H1 (cell line): ENCODE results near the gene KRT81. TPM values are rescaled to one million over a fixed set of nuclear protein-coding genes. Genes with fewer than 3 reads are reported as not detected.

Experiments
- CTCF ChIA-PET: fragments of 300-600 bp; sonication (Branson Sonifier 250); formaldehyde crosslinking; loops from one replicate; lab custom pipeline; 2021; ENCODE audit not compliant: partially characterized antibody; lab: Charles Lee
- POLR2A ChIA-PET: fragments of 300-600 bp; sonication (Branson Sonifier 250); formaldehyde crosslinking; loops from one replicate; lab custom pipeline; 2021; ENCODE audit warnings: inconsistent platforms; ENCODE audit not compliant: partially characterized antibody; lab: Charles Lee
- DNase-seq, 2 experiments: peaks; one replicate each; pipeline versions ENCODE4 v3.0.0 to v3.0.0-alpha.2; 2010 to 2022; ENCODE audit warnings: low spot score in 2 of 2, low read depth in 1 of 2, mixed read lengths in 1 of 2
- FAIRE-seq: peaks from 2 replicates; lab custom pipeline; 2011; peaks lifted over from hg19 to GRCh38; lab: Jason Lieb, UNC
- H2AFZ ChIP-seq: 2 replicates; pipeline ENCODE4 v1.8.1; 2012; ENCODE audit warnings: low read length, inconsistent platforms
- H2AK5ac ChIP-seq: 2 replicates; pipeline ENCODE4 v1.6.1; 2013; ENCODE audit warnings: low read depth, low read length
- H2BK120ac ChIP-seq: replicated peaks from 2 replicates; pipeline ENCODE3; 2013; ENCODE audit warnings: low read depth, low read length, inconsistent platforms
- H2BK12ac ChIP-seq: 2 replicates; pipeline ENCODE4 v1.6.1; 2013; ENCODE audit warnings: low read depth, low read length
- H2BK15ac ChIP-seq: 2 replicates; pipeline ENCODE4 v1.6.1; 2013; ENCODE audit warnings: low read length
- H2BK20ac ChIP-seq: 2 replicates; pipeline ENCODE4 v1.6.1; 2013; ENCODE audit warnings: low read length
- H2BK5ac ChIP-seq: 2 replicates; pipeline ENCODE4 v1.6.1; 2013; ENCODE audit warnings: low read depth, low read length
- H3K14ac ChIP-seq: 2 replicates; pipeline ENCODE4 v1.6.1; 2013; ENCODE audit warnings: inconsistent platforms; ENCODE audit not compliant: insufficient read length
- H3K18ac ChIP-seq: 2 replicates; pipeline ENCODE4 v1.6.1; 2013; ENCODE audit warnings: low read length; ENCODE audit errors: extremely low read depth
- H3K23ac ChIP-seq: 2 replicates; pipeline ENCODE4 v1.6.1; 2013; ENCODE audit warnings: inconsistent platforms; ENCODE audit not compliant: insufficient read length
- H3K23me2 ChIP-seq: 2 replicates; pipeline ENCODE4 v1.6.1; 2013; ENCODE audit warnings: low read depth, low read length
- H3K27ac ChIP-seq: 2 replicates; pipeline ENCODE4 v1.6.1; 2011; ENCODE audit warnings: low read depth, low read length, inconsistent platforms
- H3K27me3 ChIP-seq, 4 experiments: replicated peaks in 1 of 4; 1 replicate in 1 of 4; 2 replicates in 3 of 4; pipeline versions ENCODE4 v1.6.1 to v1.8.1; 2011 to 2013; ENCODE audit warnings: low read length in 3 of 4, mild to moderate bottlenecking in 3 of 4, inconsistent platforms in 2 of 4, mixed read lengths in 2 of 4, moderate library complexity in 1 of 4; ENCODE audit not compliant: control insufficient read depth in 3 of 4, insufficient read depth in 3 of 4; ENCODE audit errors: extremely low read depth in 1 of 4
- H3K36me3 ChIP-seq, 4 experiments: 2 replicates each; pipeline versions ENCODE4 v1.6.1 to v1.8.1; 2011 to 2013; ENCODE audit warnings: mild to moderate bottlenecking in 4 of 4, low read length in 3 of 4, moderate library complexity in 2 of 4, control low read depth in 1 of 4, inconsistent platforms in 1 of 4; ENCODE audit not compliant: insufficient read depth in 4 of 4, control insufficient read depth in 2 of 4
- H3K4ac ChIP-seq: replicated peaks from 2 replicates; pipeline ENCODE3; 2013; ENCODE audit warnings: low read length, low read depth, mixed read lengths, inconsistent platforms; ENCODE audit not compliant: insufficient read length
- H3K4me1 ChIP-seq, 4 experiments: replicated peaks in 1 of 4; 1 replicate in 1 of 4; 2 replicates in 3 of 4; pipeline versions ENCODE4 v1.6.1 to v1.8.1; 2011 to 2013; ENCODE audit warnings: low read length in 3 of 4, inconsistent platforms in 2 of 4, mixed read lengths in 1 of 4; ENCODE audit not compliant: insufficient read depth in 4 of 4, control insufficient read depth in 3 of 4
- H3K4me2 ChIP-seq, 2 experiments: 2 replicates each; pipeline versions ENCODE4 v1.6.1 to v1.8.1; 2011 to 2013; ENCODE audit warnings: low read depth in 2 of 2, low read length in 2 of 2, control low read depth in 1 of 2, inconsistent platforms in 1 of 2, mild to moderate bottlenecking in 1 of 2; ENCODE audit not compliant: insufficient read depth in 1 of 2
- H3K4me3 ChIP-seq, 4 experiments: fragments of 200-600, 300-600 bp in 1 of 4; sonication (generic), shearing (Covaris generic), sonication (Bioruptor Twin) in 1 of 4; 2 replicates each; pipeline versions ENCODE4 v1.5.1 to v1.8.1; 2011 to 2016; ENCODE audit warnings: low read length in 4 of 4, low read depth in 3 of 4, control low read depth in 2 of 4, inconsistent platforms in 2 of 4, mild to moderate bottlenecking in 2 of 4, mixed read lengths in 1 of 4, moderate library complexity in 1 of 4; ENCODE audit not compliant: insufficient read depth in 2 of 4; ENCODE audit errors: extremely low read depth in 1 of 4
- H3K56ac ChIP-seq: replicated peaks from 2 replicates; pipeline ENCODE3; 2013; ENCODE audit warnings: low read depth, mild to moderate bottlenecking, mixed read lengths, low read length, inconsistent platforms; ENCODE audit not compliant: insufficient read length
- H3K79me1 ChIP-seq: 2 replicates; pipeline ENCODE4 v1.6.1; 2013; ENCODE audit warnings: low read depth, low read length, control low read depth
- H3K79me2 ChIP-seq, 2 experiments: 2 replicates each; pipeline versions ENCODE4 v1.6.1 to v1.8.1; 2012 to 2013; ENCODE audit warnings: low read length in 2 of 2, mild to moderate bottlenecking in 2 of 2, inconsistent platforms in 1 of 2; ENCODE audit not compliant: insufficient read depth in 2 of 2, control insufficient read depth in 1 of 2
- H3K9ac ChIP-seq, 4 experiments: replicated peaks in 1 of 4; 1 replicate in 1 of 4; 2 replicates in 3 of 4; pipeline versions ENCODE4 v1.6.1 to v1.8.1; 2011 to 2013; ENCODE audit warnings: low read depth in 3 of 4, low read length in 3 of 4, control low read depth in 2 of 4, mild to moderate bottlenecking in 2 of 4, moderate library complexity in 2 of 4, inconsistent platforms in 1 of 4; ENCODE audit errors: extremely low read depth in 1 of 4
- H3K9me3 ChIP-seq, 2 experiments: 2 replicates each; pipeline versions ENCODE4 v1.6.1 to v1.8.1; 2012 to 2013; ENCODE audit warnings: mild to moderate bottlenecking in 2 of 2, moderate library complexity in 2 of 2, control low read depth in 1 of 2, inconsistent platforms in 1 of 2, low read depth in 1 of 2, low read length in 1 of 2, mixed read lengths in 1 of 2; ENCODE audit not compliant: insufficient read depth in 2 of 2
- H4K20me1 ChIP-seq, 2 experiments: replicated peaks in 1 of 2; 2 replicates each; pipeline versions ENCODE3 to v1.8.1; 2011 to 2013; ENCODE audit warnings: inconsistent platforms in 2 of 2, low read length in 2 of 2, mild to moderate bottlenecking in 1 of 2; ENCODE audit not compliant: insufficient read depth in 2 of 2, control insufficient read depth in 1 of 2
- H4K5ac ChIP-seq: 2 replicates; pipeline ENCODE4 v1.6.1; 2013; ENCODE audit warnings: low read length, low read depth, mixed read lengths, inconsistent platforms; ENCODE audit not compliant: insufficient read length
- H4K8ac ChIP-seq: 2 replicates; pipeline ENCODE4 v1.8.0; 2013; ENCODE audit warnings: mild to moderate bottlenecking, moderate library complexity, low read length, inconsistent platforms; ENCODE audit not compliant: insufficient read depth; ENCODE audit errors: extremely low read depth
- H4K91ac ChIP-seq: replicated peaks from 2 replicates; pipeline ENCODE3; 2013; ENCODE audit warnings: low read length, mixed read lengths, inconsistent platforms; ENCODE audit not compliant: insufficient read length
- CHD1 ChIP-seq: IDR thresholded peaks from 2 replicates; pipeline ENCODE4 v1.6.1; 2012; ENCODE audit warnings: low read depth, low read length, improper control_type of control experiment
- HDAC2 ChIP-seq, 2 experiments: fragments of 300-600 bp in 1 of 2; sonication (generic) in 1 of 2; IDR thresholded peaks; 2 replicates each; pipeline ENCODE4 v1.6.1; 2011 to 2012; ENCODE audit warnings: low read depth in 2 of 2, low read length in 2 of 2, mild to moderate bottlenecking in 2 of 2, moderate library complexity in 2 of 2, borderline replicate concordance in 1 of 2, inconsistent platforms in 1 of 2
- NANOG ChIP-seq: IDR thresholded peaks from 2 replicates; pipeline ENCODE4 v1.6.1; 2011; ENCODE audit warnings: low read length, low read depth, mild to moderate bottlenecking, inconsistent platforms; ENCODE audit not compliant: insufficient read depth, poor library complexity, severe bottlenecking
- SIN3A ChIP-seq, 2 experiments: IDR thresholded peaks in 1 of 2; conservative IDR thresholded peaks in 1 of 2; 2 replicates each; pipeline ENCODE4 v1.6.1; 2011 to 2012; ENCODE audit warnings: low read length in 2 of 2, improper control_type of control experiment in 1 of 2, low read depth in 1 of 2, mild to moderate bottlenecking in 1 of 2
- SIX5 ChIP-seq: IDR thresholded peaks from 2 replicates; pipeline ENCODE4 v1.6.1; 2011; ENCODE audit warnings: mild to moderate bottlenecking, low read depth, low read length
- WGBS, 2 experiments: shearing (Covaris generic) in 1 of 2; methylation state at CpG; one replicate each; pipeline versions ENCODE4 v1.1.6 to v1.1.7; 2013 to 2015; ENCODE audit warnings: low lambda C conversion rate in 2 of 2, mixed read lengths in 2 of 2, inconsistent platforms in 1 of 2, low coverage in 1 of 2, missing lambda C conversion rate in 1 of 2; ENCODE audit not compliant: insufficient replicate concordance in 2 of 2, insufficient coverage in 1 of 2, insufficient read length in 1 of 2; ENCODE audit errors: extremely low coverage in 1 of 2, missing lambda C conversion rate in 1 of 2; 5-methylcytosine and 5-hydroxymethylcytosine counted together
- polyA plus RNA-seq, 7 experiments: library from polyadenylated mRNA; depleted of rRNA in 3 of 7; stranded (reverse) in 5 of 7; unstranded in 2 of 7; fragments of >200 nt in 5 of 7; fragments of 200-250 nt in 2 of 7; gene quantifications; 1 replicate in 5 of 7; 2 replicates in 1 of 7; 4 replicates in 1 of 7; pipeline versions ENCODE4 v1.2.1 to v1.2.3, GENCODE V29; 2011 to 2013; ENCODE audit warnings: missing spikeins in 2 of 7, mixed read lengths in 2 of 7
- total RNA-seq: library from RNA; stranded (reverse); fragmentation: NEBNext Ultra II Directional; extraction: Animal tissue kit (Norgen Biotek cat#: 25700); gene quantifications from 2 replicates; pipeline ENCODE4 v1.2.1, GENCODE V29; 2021

KRT81 gene
- total and polyA plus RNA-seq, 2 of the 8 experiments (the other 6 are each of a cell fraction or from before 2014, with no cell fraction given) = not detected

DNA sequence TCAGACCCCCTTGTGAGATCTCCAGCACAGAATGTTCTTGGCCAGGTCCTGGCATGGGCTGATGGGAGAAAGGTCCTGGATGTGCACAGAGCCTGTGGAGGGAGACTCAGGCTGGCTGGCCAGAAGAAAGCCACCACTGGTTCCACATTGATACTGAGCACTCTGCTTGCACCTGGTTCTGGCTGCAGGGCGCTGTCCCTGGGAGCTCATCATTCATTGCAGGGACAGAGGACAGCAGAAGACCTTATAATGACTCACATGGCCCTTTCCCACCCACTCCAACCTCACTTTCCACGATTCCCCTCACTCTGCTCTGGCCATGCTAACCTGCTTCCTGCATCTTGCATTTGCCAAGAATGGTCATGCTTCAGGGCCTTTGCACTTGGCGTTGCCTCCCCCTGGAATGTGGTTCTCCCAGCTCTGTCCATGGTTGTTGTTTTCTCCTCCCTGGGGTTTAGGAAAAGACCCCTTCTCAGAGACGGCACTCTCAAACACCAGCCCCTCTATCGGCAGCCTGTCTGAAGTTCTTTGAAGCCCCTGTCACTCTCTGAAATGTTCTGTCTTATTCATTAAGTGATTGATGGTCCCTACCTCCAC, 48.0 kb downstream of the KRT81 start:
- POLR2A ChIA-PET = interaction anchor here (1.0 kb wide), 1 partner anchor 10 kb away, joined by 4 read pairs; the partner anchor contains the start of gene KRT7
- Histone ChIP-seq H3K4me2 (no peak overlapping the region), H3K9ac (no peak overlapping the region), H2BK12ac (no peak overlapping the region), H4K20me1 (no peaks in the 10 kb centered on the region), H3K9me3 (no peaks in the 10 kb centered on the region), H2BK120ac (no peak overlapping the region), H4K5ac (no peak overlapping the region), H3K18ac (no peak overlapping the region; the same call in 1 of the 2 replicates), H2BK15ac (no peak overlapping the region), H3K36me3 (no peaks in the 10 kb centered on the region; a peak in 1 of 8 replicates), H3K4me1 (peaks cover 0 to 13% (median 8%) of the 10 kb centered on the region in 4 experiments; a peak in 6 of 7 replicates), H3K4ac (no peak overlapping the region), H4K91ac (peak overlapping the region; percentile 16), H3K27ac (no peak overlapping the region), H2BK5ac (peak overlapping the region; percentile 44; the same call in 1 of the 2 replicates), H3K79me2 (no peaks in the 10 kb centered on the region), H2AK5ac (no peak overlapping the region), H3K14ac (no peak overlapping the region), H2AFZ (no peak overlapping the region), H3K56ac (no peak overlapping the region), H4K8ac (no peak overlapping the region), H3K4me3 (no peak overlapping the region), H3K79me1 (no peaks in the 10 kb centered on the region), H3K27me3 (peaks cover 0 to 3% (median 0%) of the 10 kb centered on the region in 4 experiments; a peak in 3 of 7 replicates), H3K23ac (no peak overlapping the region), H2BK20ac (no peak overlapping the region), H3K23me2 (no peaks in the 10 kb centered on the region; the same call in 1 of the 2 replicates)
- WGBS, 2 experiments = 83% methylated on average over 5 of the region's 5 CpGs; no CpG with 5 or more reads in 1 of the 2 experiments
- no peak for TF ChIP-seq NANOG
- TF ChIP-seq CHD1 = no peak
- no peak for TF ChIP-seq SIX5
- TF ChIP-seq HDAC2 (IDR thresholded peaks at IDR 0.05; ENCODE audit: borderline replicate concordance in 1 of 2, low read depth in 2 of 2, low read length in 2 of 2) = no peak
- no peak for TF ChIP-seq SIN3A (conservative IDR thresholded peaks at IDR 0.05 in 1 of 2, IDR thresholded peaks at IDR 0.05 in 1 of 2; ENCODE audit: low read depth in 1 of 2, low read length in 2 of 2)
- no peak for FAIRE-seq
- CTCF ChIA-PET = interaction anchor here (1.1 to 17.6 kb wide), 11 partner anchors 9 to 98 kb away, joined by 3 to 151 read pairs (median 10); no protein-coding TSS in a partner anchor
- no peak for DNase-seq
